Melanocyte of skin (primary cell): ENCODE data around the gene POM121L12. TPM values are rescaled to one million over a fixed set of nuclear protein-coding genes. Genes with fewer than 3 reads are reported as not detected.

Experiments used
- total RNA-seq, 2 donors: library from RNA; depleted of rRNA; stranded (reverse); fragments of >200 nt; gene quantifications; 2 replicates each; pipeline ENCODE4 v1.2.3, GENCODE V29; 2012

POM121L12 gene
- not detected for total RNA-seq

DNA sequence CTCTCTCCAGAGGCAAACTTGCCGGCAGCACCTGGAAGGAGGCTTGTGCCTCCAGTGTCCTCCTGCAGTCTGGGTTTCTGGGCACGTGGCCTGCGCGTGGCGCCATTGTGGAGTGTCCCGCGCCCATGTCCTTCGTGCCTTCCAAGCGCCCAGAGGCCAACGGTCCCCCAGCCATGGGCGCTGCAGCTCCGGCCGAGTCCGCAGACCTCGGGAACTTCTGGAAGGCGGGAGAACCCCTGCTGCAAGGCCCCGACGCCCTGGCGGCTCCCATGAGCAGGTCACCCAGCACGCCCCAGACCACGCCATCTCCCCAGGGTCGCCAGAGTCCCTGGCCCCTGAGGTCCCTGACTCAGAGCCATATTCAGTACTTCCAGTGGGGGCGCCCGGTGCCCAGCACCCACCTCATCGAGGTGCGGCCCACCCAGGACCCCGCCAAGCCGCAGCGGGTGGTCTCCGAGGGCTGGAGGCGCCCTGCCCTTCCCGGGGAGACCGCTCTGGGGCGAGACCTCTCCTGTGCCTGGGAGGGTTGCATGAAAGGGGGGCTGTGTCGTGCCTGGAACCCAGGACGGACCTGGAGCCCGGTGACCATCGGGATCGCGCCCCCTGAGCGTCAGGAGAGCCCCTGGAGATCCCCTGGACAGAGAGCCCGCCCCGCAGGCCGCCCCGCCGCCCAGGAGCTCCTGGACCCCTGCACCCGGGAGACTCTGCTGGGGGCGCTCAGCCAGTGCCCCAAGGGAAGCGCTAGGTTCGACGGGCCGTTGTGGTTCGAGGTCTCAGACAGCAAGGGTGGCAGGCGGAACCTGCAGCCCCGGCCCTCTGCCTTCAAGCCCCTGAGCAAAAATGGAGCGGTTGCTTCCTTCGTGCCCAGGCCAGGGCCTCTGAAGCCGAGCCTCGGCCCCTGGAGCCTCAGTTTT lies at the start of gene POM121L12:
Gene POM121L12, plus strand, starts transcription at position 135 of the 914 bp plus-strand sequence. Its CDS starts 39 bp downstream, at position 174.

